Dedifferentiated amniotic fluid mesenchymal stem cell (primary cell): ENCODE measurements around the gene SLC25A2.
A peak's percentile ranks its signal among the peaks of the same experiment; 100 is the strongest.
"Not testable (repeated sequence)": the region's sequence is repeated elsewhere in the genome, so short reads cannot be mapped to it uniquely, and the experiment has no call there.

Source experiments
- DNase-seq: peaks from one replicate; pipeline ENCODE4 v3.0.0-alpha.2; 2016; ENCODE audit errors: extremely low spot score

SLC25A2 gene

DNA sequence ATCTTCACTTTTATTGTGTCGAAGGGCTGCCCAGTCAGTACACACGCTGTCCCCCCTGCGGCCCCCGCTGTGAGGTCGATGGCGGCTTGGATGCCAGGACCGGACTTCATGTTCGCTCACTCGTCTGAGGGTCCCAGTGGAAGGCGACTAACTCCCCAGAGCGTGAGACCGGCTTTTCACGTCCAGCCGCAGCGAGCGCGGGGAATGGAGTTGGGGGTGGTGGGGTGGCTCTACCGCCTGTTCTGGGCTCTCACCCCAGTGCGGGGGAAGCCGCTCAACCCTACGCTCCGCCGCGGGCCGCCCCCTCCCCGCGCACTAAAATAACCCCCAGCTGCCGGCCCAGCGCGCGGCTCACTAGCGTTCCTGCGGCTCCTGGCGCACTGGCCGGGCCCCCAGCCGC lies at the start of gene SLC25A2:
Gene SLC25A2, minus strand, starts transcription at position 294 of the 400 bp plus-strand sequence. Its CDS starts 184 bp downstream, at position 110.
- DNase-seq = no peak

DNA sequence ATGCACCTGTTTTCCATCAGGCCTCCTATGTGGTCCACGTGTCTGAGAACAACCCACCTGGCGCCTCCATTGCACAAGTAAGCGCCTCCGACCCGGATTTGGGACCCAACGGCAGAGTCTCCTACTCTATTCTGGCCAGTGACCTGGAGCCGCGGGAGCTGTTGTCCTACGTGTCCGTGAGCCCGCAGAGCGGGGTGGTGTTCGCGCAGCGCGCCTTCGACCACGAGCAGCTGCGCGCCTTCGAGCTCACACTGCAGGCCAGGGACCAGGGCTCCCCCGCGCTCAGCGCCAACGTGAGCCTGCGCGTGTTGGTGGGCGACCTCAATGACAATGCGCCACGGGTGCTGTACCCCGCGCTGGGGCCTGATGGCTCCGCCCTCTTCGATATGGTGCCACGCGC lies 47.7 kb upstream of the SLC25A2 start:
- DNase-seq = no peak

DNA sequence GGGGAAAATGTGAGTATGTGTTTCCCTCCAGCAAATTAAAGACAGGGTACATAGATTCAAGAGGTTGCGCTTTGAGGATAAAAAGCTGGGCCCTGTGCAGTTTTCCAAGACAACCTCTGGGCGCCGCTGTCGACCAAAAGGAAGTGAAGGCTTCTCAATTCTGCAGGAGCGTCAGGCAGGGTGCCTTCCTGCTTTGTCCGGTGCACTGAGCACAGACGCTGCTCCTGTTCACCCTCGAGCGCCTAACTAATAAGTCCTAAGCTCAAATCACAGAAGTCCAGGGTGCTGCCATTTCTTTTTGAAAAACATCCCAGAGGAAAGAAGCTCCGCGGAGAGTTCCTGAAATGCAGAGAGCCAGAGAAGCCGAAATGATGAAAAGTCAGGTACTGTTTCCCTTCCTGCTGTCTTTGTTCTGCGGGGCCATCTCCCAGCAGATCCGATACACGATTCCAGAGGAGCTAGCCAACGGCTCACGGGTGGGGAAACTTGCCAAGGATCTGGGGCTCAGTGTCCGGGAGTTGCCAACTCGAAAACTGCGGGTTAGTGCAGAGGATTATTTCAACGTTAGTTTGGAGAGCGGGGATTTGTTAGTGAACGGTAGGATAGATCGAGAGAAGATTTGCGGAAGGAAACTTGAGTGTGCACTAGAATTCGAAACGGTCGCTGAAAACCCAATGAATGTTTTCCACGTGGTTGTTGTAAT lies 46.2 kb upstream of the SLC25A2 start, which contains the start of gene PCDHGB1:
Gene PCDHGB1, plus strand, starts transcription at position 183 of the 703 bp plus-strand sequence. Its CDS starts 162 bp downstream, at position 345.
- peak; percentile 43 for DNase-seq

DNA sequence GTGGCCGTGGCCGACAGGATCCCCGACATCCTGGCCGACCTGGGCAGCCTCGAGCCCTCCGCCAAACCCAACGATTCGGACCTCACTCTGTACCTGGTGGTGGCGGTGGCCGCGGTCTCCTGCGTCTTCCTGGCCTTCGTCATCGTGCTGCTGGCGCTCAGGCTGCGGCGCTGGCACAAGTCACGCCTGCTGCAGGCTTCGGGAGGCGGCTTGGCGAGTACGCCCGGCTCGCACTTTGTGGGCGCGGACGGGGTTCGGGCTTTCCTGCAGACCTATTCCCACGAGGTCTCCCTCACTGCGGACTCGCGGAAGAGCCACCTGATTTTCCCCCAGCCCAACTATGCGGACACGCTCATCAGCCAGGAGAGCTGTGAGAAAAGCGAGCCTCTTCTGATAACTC lies 42.2 kb upstream of the SLC25A2 start:
- DNase-seq = not testable (repeated sequence)

DNA sequence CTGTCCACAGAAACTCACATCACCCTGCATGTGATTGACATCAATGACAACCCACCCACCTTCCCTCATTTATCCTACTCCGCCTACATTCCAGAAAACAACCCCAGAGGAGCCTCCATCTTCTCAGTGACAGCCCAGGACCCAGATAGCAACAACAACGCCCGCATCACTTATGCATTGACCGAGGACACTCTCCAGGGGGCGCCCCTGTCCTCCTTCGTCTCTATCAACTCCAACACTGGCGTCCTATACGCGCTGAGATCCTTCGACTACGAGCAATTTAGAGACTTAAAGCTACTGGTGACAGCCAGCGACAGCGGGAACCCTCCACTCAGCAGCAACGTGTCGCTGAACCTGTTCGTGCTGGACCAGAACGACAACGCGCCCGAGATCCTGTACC lies 41.5 kb upstream of the SLC25A2 start:
- no peak for DNase-seq

DNA sequence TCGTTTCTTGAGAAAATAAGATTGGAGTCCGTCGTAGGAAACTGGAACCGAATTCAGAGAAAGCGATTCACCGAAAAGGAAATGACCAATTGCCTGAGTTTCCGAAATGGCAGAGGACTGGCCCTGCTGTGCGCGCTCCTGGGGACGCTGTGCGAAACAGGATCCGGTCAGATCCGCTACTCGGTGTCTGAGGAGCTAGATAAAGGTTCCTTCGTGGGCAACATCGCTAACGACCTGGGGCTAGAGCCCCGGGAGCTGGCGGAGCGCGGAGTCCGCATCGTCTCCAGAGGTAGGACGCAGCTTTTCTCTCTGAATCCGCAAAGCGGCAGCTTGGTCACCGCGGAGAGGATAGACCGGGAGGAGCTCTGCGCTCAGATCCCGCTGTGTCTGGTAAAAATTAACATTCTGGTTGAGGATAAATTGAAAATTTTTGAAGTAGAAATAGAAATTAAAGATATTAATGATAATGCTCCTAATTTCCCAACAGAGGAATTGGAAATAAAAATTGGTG lies 40.2 kb upstream of the SLC25A2 start:
- DNase-seq = no peak

DNA sequence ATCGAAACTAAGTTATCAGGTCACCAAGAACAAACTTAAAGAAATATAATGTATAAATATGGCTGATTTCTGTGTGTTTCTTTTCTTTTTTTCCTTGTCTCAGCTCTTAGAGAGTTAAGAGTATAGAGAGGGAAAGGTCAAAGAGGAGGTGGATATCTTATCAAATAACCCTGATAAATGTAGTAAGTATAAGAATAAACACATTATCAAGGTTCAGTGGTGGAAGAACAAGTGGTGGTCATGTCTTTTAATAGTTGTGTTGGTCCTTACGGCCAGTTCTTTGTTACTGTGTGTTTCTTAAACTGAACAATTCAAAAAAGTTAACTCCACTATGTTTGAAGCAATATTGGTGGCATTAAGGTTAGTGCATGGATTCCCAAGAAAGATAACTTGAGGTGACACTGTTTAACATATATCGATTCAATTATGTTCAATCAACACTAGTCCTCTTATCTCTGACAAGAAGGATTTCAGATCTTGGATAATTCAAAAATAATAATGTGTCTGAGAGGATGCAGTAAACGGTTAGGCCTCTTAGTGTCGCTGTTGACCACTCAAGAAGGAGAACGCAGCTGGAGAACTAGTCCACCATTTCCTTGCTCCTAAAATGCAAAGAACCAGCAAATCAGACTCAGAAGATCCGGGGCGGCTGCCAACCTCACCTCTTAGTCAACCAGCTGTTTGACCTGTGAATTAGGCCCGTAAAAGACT lies 39.5 kb upstream of the SLC25A2 start, which contains the start of gene PCDHGA3:
Gene PCDHGA3, plus strand, starts transcription at position 588 of the 711 bp plus-strand sequence. CDS start 205 bp downstream, outside the sequence.
- DNase-seq = no peak

DNA sequence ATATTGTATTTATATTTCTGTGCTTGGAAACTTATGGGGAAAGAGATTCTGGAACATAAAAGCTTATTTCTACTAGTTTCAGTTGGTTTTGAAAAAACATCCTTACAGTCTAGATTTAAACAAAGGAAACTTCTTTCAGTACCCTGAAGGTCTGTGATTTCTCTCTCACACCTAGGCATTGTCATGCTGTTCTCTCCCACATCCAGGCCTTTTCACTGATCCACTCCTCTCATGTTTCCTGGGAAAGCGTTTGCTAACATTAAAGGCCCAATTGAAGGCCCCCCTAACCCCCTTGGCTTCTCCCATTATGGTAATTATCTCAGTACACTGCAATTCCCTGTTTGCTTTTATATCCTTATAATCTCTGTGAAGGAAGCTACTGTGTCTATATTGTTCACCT lies 38.9 kb upstream of the SLC25A2 start:
- no peak for DNase-seq

DNA sequence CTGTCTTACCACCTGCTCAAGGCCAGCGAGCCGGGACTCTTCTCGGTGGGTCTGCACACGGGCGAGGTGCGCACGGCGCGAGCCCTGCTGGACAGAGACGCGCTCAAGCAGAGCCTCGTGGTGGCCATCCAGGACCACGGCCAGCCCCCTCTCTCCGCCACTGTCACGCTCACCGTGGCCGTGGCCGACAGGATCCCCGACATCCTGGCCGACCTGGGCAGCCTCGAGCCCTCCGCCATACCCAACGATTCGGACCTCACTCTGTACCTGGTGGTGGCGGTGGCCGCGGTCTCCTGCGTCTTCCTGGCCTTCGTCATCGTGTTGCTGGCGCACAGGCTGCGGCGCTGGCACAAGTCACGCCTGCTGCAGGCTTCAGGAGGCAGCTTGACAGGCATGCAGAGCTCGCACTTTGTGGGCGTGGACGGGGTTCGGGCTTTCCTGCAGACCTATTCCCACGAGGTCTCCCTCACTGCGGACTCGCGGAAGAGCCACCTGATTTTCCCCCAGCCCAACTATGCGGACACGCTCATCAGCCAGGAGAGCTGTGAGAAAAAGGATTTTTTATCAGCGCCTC lies 37.0 kb upstream of the SLC25A2 start:
- DNase-seq = not testable (repeated sequence)

DNA sequence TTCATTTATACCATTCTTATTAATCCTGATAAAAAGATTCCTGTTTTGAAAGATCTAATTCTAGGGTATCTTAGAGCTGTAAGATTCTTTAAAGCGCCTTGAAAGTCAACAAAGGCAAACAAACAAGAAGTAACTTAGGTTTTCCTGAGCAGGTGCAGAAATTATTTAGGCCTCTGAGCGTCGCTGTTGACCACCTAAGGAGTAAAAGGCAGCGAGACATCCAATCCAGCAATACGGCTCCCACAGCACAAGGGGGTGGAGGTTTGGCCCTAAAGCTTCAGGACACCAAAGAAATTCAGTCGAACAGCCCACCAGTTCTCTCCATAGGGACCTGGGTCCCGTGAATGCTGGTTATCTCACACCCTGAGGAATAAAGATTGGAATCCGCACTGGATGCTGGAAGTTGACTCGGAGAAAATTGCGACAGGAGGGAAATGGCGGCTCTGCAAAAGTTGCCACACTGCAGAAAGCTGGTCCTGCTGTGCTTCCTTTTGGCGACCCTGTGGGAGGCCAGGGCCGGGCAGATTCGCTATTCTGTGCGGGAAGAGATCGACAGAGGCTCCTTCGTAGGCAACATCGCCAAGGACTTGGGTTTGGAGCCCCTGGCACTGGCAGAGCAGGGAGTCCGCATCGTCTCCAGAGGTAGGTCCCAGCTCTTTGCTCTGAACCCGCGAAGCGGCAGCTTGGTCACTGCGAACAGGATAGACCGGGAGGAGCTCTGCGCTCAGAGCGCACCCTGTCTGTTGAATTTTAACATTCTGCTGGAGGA lies 34.9 kb upstream of the SLC25A2 start, which contains the start of gene PCDHGA2:
Gene PCDHGA2, plus strand, starts transcription at position 223 of the 769 bp plus-strand sequence.
- no peak for DNase-seq

DNA sequence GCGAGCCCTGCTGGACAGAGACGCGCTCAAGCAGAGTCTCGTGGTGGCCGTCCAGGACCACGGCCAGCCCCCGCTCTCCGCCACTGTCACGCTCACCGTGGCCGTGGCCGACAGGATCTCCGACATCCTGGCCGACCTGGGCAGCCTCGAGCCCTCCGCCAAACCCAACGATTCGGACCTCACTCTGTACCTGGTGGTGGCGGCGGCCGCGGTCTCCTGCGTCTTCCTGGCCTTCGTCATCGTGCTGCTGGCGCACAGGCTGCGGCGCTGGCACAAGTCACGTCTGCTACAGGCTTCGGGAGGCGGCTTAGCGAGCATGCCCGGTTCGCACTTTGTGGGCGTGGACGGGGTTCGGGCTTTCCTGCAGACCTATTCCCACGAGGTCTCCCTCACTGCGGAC lies 28.7 kb upstream of the SLC25A2 start:
- not testable (repeated sequence) for DNase-seq

DNA sequence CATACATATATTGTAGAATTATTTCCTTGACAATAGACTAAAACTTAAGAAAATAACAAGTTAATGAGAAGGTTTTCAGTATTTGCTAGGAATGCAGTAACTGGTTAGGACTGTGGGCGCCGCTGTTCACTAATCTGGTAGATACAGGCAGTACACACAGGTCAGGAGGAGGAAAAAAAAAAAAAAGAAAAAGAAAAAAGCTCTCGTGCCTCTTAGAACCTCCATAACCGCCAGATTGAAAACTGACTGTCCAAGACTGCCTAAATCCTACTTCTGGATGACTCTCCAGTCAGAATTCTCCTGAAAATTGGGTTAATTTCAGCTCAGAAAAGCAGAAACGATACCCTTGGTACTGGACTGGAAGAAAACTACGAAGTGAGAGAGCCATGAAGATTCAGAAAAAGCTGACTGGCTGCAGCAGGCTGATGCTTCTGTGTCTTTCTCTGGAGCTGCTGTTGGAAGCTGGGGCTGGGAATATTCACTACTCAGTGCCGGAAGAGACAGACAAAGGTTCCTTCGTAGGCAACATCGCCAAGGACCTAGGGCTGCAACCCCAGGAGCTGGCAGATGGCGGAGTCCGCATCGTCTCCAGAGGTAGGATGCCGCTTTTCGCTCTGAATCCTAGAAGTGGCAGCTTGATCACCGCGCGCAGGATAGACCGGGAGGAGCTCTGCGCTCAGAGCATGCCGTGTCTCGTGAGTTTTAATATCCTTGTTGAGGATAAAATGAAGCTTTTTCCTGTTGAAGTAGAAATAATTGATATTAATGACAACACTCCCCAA lies 26.6 kb upstream of the SLC25A2 start, which contains the start of gene PCDHGA1:
Gene PCDHGA1, plus strand, starts transcription at position 216 of the 782 bp plus-strand sequence.
- peak; percentile 31 for DNase-seq

DNA sequence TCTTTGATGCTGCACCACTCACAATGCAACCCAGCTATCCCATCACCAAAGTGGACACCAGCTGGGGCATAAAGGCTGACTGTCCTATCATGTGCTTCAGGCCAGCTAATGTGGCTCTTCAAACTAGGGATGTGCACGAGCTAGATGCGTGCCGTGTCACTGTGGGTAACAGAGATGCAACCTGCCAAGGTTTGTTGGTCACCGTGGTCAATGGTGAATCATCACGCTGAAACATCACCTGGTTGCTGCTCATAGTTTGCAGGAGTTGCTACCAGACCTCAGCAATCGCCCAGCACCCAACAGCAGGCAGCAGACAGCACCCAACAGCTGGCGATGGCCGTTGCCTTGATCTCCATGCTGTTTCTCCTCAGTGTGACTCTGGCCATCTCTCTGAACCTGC lies 24.4 kb upstream of the SLC25A2 start:
- DNase-seq = no peak

DNA sequence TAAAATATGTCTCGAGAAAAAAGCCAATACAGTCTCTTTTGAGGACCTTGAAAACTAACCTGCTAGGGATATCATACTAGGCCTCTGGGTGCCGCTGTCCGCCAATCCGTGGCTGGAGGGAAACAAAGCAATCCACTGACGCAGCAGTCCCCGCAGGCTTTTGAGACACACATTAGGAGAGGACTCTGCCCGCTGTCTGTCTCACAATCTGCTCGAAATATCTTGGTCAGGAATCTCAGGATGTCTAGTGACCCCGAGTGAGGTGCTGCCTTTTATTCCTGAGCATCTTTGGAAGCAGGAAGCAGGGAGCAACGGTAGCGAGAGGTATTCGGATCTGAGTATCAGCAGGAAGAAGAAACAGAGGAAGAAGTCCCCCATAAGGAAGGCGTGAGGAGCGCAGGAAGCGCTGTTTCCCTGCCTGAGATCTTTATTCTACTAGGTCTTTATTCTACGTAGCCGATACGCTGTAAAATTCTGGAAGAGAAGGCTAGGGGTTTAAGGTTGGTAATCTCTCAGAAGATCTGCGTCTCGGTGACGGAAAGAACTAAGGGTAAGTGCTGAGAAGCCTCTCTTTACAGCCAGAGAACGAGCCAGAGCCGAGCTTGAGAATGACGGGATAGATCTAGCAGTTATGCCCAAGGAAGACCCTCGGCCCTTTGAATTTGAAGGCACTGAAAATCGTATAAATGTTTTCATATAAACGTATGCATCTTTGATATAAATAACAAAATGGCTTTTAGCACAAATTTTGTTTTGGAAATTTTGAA lies 22.4 kb upstream of the SLC25A2 start:
- peak; percentile 82 for DNase-seq

DNA sequence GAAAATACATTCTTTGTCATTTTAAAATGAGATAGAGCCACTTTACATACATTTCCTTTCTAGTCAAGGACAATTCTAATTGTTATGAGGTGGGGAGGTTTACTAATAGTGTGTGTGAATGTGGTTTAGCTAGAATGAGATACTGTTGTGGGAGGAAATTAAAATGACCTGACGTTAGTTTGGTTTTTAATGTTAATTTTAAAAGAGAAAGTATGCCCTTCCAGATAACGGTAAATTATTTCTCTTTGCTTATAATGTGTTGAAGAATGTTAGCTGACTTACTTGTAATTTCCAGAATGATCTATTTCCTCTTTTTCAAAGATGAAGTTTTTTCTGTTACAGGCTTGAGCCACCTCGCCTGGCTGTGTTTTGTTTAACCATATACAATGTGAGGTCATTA lies 18.4 kb upstream of the SLC25A2 start:
- DNase-seq = no peak

DNA sequence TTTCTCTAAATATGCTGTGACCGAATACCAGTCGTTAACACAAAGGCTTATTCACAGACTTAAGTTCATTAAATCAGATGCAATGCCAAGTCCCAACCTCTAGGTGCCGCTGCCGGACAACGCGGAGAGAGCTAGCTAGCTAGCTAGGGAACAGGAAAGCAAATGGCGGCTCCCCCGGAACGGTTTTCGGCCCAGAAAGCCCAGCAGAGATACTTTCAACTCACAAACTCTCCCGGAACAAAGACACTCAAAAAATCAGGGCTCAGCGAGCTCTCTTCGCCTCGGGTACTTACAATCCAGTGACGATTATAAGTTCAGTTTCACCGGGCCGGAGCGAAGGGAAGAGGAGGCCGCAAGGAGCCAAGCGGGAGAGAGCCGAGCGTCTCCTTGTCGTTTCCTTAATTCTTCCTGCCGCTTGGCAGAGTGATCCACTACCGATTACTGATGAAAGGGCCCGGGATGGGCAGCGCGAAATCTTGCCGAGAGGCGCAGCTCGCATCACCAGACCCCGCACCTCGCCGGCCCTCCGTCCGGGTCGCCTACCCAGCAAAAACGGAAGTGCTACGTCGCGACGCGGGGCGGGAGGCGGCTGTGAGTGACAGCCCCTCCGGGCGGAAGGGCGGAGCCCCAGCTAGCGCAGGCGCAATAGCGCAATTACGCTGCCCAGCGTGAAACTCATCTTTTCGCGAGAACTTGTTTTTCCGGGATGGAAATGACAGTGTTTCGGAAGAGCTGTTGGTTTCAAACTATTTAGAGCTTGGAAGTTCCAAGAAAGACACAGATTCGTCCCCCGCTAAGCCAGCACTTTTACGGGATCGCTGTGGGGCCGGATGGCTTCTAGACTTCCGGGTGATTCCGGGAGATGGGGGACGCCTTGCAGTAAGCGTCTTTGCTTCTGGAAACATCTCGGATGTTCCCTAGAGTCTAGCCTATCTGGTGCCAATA lies 16.6 kb upstream of the SLC25A2 start, which contains the start of gene TAF7:
Gene TAF7, minus strand, starts transcription at position 560 of the 945 bp plus-strand sequence. CDS start 740 bp downstream, outside the sequence.
- DNase-seq = peak; percentile 97

DNA sequence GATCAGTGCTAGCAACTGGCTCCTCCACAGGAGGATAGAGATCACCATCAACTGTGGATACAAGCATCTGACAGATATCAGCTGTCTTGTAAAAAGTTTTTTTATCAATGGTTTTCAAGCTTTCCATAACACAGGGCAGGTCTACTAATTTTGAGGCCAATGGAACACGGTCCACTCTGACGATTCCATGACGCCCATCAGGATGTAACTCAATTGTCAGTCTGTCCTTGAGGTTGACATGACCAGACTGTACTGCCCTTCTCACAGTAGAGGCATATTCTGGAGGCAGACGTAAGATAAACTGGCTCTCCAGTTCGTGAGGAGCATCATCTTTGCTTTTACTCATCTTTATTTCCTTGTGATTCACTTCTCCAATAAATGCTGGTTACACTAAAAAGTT lies 15.8 kb upstream of the SLC25A2 start:
- no peak for DNase-seq

DNA sequence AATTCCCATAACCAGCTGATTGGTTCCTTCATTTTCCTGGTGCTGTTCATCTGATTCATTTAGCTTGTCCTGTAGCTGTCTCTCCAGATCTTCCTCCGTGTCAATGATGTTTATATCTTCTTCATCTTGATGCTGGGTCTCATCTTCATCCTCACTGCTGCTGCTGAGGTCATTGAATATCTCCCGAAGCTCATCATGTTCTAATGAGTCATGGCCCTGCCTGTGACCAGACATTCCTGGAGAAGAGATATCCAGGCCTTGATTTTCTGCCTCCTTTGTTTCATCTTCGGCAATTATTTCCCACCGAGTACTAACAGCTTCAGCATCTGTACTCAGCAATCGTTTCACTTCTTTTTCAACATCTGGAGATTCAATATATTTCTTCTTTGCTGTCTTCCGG lies 15.4 kb upstream of the SLC25A2 start:
- DNase-seq = no peak

DNA sequence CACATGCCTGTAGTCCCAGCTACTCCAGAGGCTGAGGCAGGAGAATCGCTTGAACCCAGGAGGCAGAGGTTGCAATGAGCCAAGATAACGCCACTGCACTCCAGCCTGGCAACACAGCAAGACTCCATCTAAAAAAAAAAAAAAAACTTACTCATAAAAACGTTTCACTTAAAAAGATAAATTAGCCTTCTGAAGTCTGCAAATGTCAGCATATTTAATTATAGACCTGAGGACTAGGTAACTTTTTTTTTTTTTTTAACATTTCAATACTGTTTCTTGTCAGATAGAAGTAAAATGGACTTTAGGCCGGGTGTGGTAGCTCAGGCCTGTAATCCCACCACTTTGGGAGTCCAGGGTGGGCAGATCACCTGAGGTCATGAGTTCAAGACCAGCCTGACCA lies 13.1 kb upstream of the SLC25A2 start:
- DNase-seq = not testable (repeated sequence)
